ENCODE measurements around the gene OPA1.

The OPA1 gene

DNA sequence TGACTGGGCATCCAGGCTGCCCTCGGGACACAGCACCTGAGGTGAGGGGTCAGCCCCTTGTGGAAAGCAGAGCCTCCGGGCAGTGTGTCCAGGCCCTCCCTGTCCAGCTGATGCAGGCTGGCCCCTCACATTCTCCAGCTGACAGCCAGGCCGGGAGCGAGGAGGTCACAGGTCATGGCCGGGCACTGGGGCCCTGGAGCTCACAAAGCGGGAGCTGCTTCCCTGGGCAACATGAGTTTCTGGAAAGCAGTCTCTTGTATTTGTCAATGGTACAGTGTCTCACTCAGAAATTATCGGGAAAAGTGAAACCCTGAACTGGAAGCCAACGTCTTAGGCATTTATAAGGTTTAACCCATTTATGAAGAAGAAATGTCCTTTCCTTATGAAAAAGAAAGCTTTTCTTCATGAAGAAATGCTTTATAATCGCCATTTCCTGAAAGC lies 118.5 kb downstream of the OPA1 start:
- DNase-seq = no peak

DNA sequence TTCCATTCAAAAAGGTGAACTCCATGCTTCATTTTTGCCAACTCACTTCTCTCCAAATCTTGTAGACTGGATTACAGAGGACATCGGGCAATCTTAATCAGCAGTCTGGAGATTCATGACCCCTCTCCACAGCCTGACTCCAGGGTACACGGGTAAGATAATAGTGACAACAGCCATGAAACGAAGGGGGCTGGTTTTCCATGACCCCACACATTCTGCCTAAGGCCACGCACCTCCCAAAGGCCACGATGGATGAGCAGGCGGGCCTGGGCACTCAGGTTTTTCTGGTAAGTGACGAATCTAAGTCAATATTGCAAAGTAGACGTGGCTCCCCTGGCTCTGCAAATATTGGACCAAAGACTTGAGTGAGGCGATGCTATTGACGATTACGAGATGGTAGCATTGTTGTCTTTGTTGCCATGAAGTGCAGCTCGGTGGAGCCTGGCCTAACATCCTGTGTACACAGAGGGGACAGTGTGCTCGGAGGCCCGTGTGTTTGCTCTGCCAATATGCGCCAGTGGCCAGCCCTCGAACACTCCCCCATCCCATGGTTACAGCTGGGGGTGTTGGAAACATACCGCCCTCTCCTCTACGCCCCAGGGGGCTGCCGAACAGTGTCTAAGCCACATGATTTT lies 119.1 kb downstream of the OPA1 start:
- DNase-seq = no peak

DNA sequence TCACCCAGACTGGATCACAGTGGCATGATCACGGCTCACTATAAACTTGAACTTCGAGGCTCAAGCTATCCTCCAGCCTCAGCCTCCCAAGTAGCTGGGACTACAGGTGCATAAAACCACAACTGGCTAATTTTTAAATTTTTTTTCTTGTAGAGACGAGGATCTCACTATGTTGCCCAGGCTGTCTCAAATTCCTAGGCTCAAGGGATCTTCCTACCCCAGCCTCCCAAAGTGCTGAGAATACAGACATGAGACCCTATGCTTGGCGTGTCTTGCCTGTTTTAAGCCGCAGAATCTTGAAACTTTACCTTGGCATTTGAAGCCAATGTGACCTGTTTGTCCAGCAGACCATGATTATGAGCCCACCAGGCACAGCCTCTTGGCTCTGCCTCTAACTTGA lies 119.9 kb downstream of the OPA1 start:
- no peak for DNase-seq

DNA sequence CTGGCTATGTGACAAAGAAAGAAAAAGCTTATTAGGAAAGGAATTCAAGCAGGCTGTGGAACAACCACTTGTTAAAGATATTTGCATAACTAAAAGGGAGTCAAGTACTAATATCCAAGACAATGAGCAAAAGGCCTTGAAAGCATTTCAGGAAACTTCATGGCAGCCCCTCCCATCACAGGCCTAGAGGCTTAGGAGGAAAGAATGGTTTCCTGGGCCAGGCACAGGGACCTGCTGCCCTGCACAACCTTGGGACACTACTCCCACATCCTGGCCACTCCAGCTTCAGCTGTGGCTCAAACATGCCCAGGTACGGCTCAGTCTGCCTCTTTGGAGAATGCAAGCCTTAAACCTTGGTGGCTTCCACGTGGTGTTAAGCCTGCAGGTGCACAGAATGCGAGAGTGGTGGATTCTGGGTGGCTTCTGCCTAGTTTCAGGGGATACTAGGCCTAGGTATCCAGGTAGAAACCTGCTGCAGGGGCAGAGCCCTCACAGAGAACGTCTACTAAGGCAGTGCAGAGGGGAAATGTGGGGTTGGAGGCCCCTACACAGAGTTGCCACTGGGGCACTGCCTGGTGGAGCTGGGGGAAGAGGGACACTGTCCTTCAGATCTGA lies 121.6 kb downstream of the OPA1 start:
- no peak for DNase-seq

DNA sequence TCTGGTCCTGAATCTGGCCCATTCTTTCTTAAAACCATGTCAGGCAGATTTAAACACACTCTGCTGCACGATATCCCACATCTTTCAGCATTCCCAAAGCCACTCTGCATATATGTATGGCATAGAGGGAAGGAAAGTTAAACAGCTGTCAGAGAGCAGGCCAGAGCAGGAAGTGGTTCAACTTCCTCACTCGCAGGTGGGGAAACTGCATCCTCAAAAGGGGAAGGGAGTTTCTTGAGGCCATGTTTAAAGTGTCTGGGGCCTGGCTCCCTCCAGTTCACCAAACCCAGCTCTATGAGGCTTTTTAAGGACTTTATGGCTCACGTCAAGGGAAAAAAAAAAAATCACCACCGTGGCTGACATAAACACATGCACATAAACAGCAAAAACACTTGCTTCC lies 123.1 kb downstream of the OPA1 start:
- DNase-seq = no peak

DNA sequence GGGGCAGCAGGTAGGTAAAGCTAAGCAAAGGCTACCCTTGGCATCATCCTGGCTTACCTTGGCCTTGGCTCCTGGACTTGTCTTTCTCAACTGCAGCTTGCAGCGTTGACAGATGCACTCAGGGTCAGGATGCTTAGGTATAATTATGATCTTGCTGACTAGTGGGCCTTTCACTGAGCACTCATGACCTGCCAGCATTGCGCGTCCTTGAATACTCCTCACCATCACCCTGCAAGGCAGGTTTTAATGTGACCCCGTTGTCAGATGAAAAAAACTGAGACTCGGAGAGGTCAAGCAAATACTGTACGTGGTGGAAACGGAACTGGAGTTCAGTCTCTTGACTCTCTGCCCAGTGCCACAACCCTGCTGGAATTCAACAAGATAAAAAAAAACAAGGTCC lies 126.7 kb downstream of the OPA1 start:
- no peak for DNase-seq

DNA sequence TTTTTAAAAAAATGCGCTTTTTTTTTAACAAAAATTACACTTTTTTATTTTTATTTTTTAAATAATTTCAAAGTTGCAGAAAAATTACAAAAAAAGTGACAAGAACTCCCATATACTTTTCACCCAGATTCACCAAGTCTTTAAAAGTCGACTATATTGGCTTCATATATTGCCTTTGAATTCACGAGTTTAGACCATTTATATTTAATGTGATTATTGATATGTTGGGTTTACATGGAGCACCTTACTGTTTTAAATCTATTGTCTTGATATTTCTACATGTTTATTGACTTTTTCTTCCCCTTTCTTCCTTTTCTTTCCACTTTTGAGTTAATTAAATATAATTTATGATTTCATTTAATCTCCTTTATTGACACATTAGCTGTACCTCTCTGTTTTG lies 127.2 kb downstream of the OPA1 start:
- DNase-seq = no peak

DNA sequence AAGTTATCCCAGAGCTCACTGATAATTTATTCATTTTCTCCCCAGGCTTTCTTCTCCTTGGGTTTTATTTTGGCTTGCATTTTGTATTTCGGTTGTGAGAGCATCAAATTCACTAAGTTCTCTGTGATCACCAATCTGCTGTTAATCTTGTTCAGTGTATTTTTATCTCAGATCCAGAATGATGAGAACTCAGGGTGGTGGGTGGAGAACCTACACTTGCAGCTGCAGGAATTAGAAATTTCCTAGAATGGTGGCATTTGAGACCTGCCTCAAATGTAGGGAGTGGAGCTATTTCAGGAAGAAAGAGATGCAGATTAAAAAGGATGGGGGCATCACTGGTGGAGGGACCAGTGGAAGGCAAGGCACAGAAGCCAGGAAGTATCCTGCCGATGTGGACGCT lies 129.6 kb downstream of the OPA1 start:
- no peak for DNase-seq

DNA sequence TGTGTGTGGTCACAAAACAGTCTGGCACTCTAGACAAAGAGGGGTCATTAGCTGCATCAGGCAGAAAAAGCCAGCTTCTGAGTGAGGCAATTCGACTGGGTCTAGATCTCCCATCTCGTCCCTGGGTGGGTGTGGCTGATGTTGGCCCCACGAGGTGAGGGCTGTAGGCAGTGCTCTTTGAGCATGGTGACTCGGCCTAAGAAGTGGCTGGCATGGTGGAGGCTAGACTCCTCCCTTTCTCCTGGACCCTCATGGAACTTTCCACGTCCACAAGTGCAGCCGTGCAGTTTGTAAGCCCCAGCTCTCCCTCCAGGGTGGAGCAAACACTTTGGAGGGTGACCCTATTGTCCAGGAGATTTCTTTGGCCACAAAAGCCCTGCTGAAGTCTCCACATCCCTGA lies 134.1 kb downstream of the OPA1 start:
- no peak for DNase-seq

DNA sequence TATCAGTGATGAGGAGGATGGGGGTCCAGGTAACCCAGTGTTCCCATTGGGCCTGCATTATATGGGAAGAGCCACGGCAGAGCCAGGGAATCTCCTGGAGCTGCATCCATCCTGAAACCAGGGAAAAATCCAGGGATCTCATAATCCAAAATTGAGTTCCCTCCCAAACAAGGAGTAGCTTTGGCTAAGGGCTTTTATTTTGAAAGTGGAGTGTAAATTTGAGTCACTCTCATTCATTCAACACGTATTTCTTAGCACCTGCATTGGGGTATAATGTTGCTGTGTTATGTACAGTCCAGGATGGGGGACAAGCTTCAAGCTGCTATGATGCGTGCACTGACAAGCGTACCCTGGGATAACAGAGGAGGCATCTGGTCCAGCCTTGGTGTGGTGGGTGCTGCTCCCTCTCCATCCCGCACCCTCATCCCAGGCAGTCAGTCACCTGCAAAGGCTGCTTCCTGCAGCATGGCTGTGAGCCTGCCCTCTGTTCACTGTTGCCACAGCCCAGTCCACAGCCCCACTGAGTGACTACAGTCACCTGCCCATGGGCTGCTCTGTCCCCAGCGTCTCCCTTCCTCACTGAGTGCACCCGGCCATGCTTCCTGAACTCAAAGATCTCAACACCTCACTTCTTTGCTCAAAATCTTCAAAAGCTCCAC lies 135.6 kb downstream of the OPA1 start:
- no peak for DNase-seq

DNA sequence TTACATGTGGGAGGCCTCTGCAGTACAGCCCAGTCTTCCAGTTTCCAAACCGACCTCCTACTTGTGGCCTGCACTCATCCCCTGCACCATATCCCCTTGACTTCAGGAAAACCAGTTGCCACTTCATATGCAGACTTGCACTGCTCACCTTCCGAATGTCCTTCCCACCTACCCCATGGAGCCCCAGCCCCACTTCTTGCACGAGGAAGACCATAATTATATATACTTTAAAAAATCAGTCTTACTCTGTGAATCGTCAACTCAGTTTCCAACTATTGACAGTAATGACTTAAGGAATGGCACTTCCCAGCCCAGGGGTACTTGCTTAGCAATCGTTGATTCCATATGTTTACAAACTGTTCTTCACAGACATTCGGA lies 136.1 kb downstream of the OPA1 start:
- DNase-seq = no peak

DNA sequence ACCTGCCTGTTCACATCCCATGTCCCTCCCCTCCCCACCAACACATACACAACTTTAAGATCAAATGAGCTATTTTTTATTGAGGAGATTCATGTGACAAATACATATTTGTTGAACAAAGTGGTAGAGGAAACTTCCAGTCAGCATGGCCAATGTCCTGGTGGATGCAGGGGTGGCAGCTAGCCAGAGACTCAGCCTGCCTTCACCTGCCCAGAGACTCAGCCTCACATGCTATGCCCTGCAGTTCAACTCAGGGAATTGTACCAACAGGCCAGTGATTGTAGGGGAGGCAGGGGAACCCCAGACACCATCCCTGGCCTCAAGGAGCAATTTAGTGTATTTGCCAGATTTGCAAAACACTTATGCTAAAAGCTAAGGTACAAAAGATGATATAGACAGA lies 136.6 kb downstream of the OPA1 start:
- no peak for DNase-seq

DNA sequence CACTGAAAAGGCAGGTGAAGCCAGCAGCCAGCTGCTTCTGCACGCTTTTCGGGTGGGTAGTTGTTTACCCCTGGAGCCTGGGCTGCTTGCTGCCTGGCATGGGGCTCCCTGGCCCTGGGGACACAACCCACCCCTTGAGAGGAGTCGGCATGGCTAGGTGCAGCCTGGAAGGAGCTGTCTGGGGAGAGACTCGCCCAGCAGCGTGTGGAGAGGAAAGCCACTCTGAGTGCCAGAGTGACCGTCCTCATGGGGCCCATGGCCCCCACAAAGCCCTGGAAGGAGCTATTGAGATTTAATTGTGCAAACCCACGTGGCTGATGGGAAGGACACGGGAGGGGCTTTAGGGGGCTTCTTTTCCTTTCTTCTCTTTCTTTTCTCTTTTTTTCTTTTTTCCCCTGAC lies 137.5 kb downstream of the OPA1 start:
- no peak for DNase-seq

DNA sequence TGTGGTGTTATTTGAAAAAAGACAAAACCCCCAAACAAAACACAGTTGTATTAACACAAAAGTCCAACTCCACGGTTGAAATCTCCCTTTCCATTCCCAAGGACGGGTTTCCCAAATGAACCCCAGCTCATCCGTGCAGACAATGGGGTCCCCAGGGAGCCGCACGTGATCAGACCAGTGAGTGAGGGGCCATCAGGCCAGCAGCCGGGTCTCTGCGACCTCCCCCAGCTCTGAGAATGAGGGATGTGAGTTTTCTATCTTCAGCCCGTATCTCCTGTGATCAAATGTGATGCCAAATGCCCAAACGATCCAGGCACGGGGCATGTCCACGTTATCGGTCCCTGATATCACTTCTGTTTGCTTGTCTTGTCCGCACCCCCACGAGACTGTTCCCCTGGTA lies 138.0 kb downstream of the OPA1 start:
- DNase-seq = no peak

DNA sequence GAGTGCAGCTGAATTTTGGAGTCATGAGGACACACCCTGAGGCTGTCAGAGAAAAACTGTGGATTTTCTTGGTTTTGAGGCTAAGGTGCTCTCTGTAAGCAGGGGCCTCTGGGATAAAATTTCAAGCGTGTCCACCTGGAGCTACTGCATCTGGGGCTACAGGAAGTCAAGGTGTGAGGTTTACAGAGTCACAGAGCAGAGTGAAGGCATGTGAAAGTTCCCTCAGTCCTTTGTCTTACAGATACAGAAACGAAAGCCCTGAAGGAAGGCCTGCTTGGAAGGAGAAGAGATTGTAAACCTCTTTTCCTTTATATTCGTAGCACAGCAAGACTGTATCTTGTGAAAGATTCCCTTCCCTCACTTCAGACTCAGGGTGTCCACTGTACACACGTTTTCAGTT lies 138.6 kb downstream of the OPA1 start:
- DNase-seq = no peak

DNA sequence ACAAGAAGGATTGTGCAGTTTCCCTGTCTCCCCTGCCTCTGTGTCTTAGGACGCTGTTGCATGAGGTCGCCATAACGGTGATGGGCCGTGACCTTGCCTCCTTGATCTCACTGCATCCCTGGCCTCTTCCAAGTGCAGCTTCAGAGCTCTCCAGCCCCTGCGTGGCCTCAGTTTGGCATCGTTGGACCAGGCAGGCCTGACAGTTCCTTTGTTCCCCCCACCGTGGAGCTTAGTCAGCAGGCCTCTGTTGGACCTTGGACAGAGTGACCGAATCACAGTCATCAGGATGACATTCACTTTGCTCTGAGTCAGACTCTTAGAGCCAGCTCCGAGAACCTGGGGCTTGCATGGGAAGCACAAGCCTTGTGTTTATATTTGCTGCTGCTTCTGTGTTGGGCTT lies 139.4 kb downstream of the OPA1 start:
- DNase-seq = no peak

DNA sequence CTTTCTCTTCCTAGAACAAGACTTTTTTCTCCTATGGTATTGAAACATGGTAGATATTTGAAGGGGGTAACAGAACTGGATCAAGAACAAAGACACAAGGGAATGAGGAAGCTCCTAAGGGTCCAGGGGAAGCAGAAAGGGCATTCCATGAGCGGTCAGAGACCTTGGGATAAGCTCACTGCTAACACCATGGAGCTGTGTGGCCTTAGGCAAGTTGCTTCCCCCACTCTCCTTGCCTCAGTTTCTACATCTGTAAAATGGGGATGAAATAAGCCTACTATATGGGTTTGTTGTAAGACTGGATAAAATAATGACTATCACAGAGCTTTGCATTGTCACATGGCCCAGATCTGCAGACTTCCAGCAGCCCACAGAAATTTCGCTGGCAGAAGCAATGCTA lies 139.8 kb downstream of the OPA1 start:
- no peak for DNase-seq

DNA sequence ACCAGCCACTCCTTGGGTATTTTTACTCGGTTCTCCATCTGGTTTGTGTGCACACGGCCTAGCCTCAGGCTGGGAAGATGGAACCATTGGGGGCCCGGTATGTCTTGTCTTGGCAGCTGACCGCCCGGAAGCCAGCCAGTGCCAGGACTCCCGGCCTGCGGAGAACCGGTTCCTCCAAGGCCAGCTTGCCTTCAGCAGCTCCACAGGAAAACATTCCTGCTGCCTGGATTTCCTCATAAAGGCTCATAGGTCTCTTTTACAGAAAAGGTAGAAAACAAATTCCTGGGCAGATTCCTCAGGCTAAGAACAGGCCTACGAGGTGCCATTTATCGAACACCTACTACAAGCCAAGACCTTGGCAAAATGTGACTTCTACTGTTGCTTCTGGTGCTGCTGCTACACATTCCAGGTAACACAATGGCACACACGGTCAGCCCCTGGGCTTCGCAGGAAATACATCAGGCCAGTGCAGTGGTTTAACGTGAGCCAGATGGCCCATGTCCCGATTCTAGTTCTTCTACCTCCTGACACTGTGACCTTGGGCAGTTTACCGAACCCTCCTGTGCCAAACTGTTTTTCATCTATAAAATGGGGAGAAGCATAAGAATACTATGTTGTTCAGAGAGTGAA lies 141.8 kb downstream of the OPA1 start:
- no peak for DNase-seq

DNA sequence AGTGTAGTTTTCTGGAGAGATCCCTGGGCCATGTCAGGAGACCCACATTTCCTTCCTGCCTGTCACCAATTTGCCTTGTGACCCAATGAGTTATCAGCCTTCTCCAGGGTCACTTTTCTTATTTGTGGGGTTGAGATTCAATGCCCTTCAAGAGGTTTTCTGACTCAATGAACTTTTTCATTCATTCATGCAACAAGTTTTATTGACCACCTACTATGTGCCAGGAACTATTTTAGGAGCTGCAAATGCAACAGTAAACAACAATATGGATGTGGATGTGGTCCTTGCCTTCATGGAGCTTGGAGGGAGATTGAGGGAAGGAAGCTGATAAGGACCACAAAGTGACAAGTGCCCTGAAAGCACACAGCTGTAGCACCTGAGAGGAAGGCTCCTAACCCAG lies 142.8 kb downstream of the OPA1 start:
- DNase-seq = no peak

DNA sequence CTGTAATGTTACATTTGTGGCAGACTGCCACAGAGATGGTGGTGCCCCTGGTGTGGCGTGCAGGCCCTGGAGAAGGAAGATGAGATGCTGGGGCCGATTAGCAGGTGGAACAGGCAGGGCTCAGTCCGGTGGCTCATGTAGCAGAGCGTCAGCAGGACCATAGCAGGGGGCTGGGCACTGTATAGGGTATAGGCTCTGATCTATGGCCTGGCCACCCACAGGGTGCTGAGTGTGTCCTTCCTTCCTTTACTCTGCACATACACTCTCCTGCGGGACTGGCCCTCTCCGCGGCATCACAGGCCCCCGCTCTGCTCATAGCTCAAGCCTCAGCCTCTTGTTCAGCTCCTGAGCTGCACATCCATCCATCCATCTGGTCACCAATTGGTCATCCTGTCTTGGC lies 143.6 kb downstream of the OPA1 start:
- no peak for DNase-seq

DNA sequence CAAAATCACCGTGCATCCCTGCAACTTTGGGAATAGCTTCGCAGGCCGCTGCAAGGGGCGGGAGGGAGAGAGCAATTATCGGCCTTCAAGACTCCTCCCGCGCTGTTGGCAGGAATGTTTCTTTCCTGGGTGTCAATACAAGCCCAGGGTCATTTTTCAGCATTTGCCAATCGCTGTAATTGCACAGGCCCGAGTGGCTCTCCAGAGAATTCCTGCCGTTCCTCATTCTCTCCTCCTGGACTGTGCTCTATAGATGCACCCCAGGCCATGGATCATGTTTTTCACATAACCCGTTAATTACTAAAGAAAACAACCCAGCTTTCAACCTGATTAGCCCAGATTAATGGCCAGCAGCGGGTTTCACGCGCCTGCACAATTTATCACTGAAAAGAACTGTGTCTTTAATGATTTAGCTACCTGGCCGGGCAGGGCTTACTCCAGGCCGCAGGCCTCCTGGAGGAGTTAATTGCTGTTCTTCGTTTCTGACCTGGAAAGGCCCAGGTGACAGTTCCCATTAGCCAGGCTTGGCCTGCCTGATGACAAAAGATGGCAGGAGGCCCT lies 144.3 kb downstream of the OPA1 start:
- DNase-seq = no peak

DNA sequence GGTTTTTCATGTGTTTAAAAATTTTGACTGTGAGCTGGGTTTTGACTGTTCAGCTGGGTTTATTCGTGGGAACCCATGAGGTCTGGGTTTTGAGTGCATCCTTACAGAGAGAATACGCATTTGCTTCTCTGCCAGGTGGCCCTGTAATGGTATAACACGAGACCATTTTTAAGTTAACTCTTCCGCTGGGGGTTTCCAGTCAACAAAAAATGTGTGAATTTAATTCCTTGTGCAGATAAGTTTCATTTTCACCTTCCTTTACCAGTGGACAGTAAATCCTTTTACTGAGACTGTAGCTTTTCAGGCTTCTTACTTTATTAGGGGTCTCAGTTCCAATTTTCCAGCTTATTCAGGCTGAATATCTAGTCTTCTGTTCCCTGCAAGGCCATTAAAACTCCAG lies 149.6 kb downstream of the OPA1 start:
- DNase-seq = no peak

DNA sequence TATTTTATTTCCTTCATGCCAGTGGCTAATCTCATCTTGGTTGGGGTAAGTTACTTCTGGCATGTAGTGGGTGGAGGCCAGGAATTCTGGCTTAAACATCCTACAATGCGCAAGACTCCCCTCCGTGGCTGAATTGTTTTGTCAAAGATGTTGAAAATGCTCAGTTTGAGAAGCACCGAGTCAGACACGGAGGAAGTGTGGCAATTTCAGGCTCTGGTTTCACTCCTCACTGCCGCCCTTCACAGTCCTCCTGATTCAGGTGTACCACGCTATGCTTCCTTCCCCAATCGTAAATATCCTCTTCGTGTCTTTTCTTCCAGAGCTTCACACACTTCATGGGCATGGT lies 150.7 kb downstream of the OPA1 start:
- no peak for DNase-seq

Data from activated effector memory CD4-positive, alpha-beta T cell treated with Interleukin-2 at 50 U/mL for 16 hours (primary cell).